Renal cortex interstitium (tissue), 11 donors: ENCODE data around the gene FN3K. TPM values are rescaled to one million over a fixed set of nuclear protein-coding genes. Genes with fewer than 3 reads are reported as not detected.
"Not testable (repeated sequence)": the region's sequence is repeated elsewhere in the genome, so short reads cannot be mapped to it uniquely, and the experiment has no call there.

Experiments used
- DNase-seq, 11 donors: peaks; one replicate each; pipeline ENCODE4 v3.0.0-alpha.2; 2013; ENCODE audit warnings: low read depth in 9 of 11, low spot score in 4 of 11; ENCODE audit errors: extremely low read depth in 1 of 11
- polyA plus RNA-seq, 3 donors: library from polyadenylated mRNA; unstranded; fragments of 120-200 nt; gene quantifications; one replicate each; pipeline ENCODE4 v1.2.1, GENCODE V29; 2013; ENCODE audit not compliant: insufficient read length in 3 of 3

The FN3K gene
- polyA plus RNA-seq, 3 donors: 28.1 to 49.5 (median 31.7) TPM

- no peak for DNase-seq
Measured at GRCh38 chr17:82783498-82783897, 48.1 kb downstream of the FN3K start.

GRCh38 chr17:82785581-82785980 lies 50.2 kb downstream of the FN3K start:
- not testable (repeated sequence) for DNase-seq

GRCh38 chr17:82786427-82786826 lies 51.0 kb downstream of the FN3K start:
- no peak for DNase-seq

- no peak for DNase-seq
Measured at GRCh38 chr17:82787081-82787848, 51.9 kb downstream of the FN3K start.

- DNase-seq: no peak
Measured at GRCh38 chr17:82788206-82789001, 53.0 kb downstream of the FN3K start.

- no peak for DNase-seq
Measured at GRCh38 chr17:82789051-82789592, 53.7 kb downstream of the FN3K start.

- DNase-seq: no peak
Measured at GRCh38 chr17:82789806-82790205, 54.4 kb downstream of the FN3K start.

GRCh38 chr17:82790391-82790790 lies 55.0 kb downstream of the FN3K start:
- no peak for DNase-seq

- peak in 5 of 11 donors; percentile 47 to 70 (median 61) for DNase-seq
Measured at GRCh38 chr17:82791532-82791931, 56.1 kb downstream of the FN3K start.

GRCh38 chr17:82793974-82794630 lies 58.7 kb downstream of the FN3K start:
- no peak for DNase-seq

GRCh38 chr17:82794781-82795482 lies 59.5 kb downstream of the FN3K start:
- no peak for DNase-seq

GRCh38 chr17:82795615-82796014 lies 60.2 kb downstream of the FN3K start:
- no peak for DNase-seq

- no peak for DNase-seq
Measured at GRCh38 chr17:82797061-82797460, 61.6 kb downstream of the FN3K start.

GRCh38 chr17:82798752-82799151 lies 63.3 kb downstream of the FN3K start:
- DNase-seq: no peak

GRCh38 chr17:82799591-82799990 lies 64.2 kb downstream of the FN3K start:
- DNase-seq: no peak
